DND-41 (cell line): ENCODE results near the gene ONECUT1.

Experiments
- ATAC-seq: fragments of 200-7000 bp; cut with Tn5 transposase; 3 replicates; pipeline ENCODE4 v1.9.1; 2021; ENCODE audit warnings: low read depth; ENCODE audit not compliant: insufficient read depth
- DNase-seq: peaks from one replicate; pipeline ENCODE4 v3.0.0-alpha.2; 2020
- H2AFZ ChIP-seq: 2 replicates; pipeline ENCODE4 v1.6.0; 2012; ENCODE audit warnings: low read depth, low read length
- H3K27ac ChIP-seq: 2 replicates; pipeline ENCODE4 v1.5.1; 2012; ENCODE audit warnings: low read length, inconsistent platforms
- H3K27me3 ChIP-seq: fragments of 200-600 bp; sonication (generic); 2 replicates; pipeline ENCODE4 v1.6.0; 2012; ENCODE audit warnings: low read length, mild to moderate bottlenecking, inconsistent platforms; ENCODE audit not compliant: insufficient read depth, poor library complexity
- H3K36me3 ChIP-seq: 2 replicates; pipeline ENCODE4 v1.5.1; 2012; ENCODE audit warnings: low read length, inconsistent platforms; ENCODE audit not compliant: insufficient read depth
- H3K4me1 ChIP-seq: 2 replicates; pipeline ENCODE4 v1.5.1; 2012; ENCODE audit warnings: mild to moderate bottlenecking, low read length; ENCODE audit not compliant: insufficient read depth
- H3K4me2 ChIP-seq: 2 replicates; pipeline ENCODE4 v1.6.0; 2012; ENCODE audit warnings: mild to moderate bottlenecking, moderate library complexity, low read length, inconsistent platforms; ENCODE audit not compliant: insufficient read depth
- H3K4me3 ChIP-seq, 2 experiments: fragments of 200-600 bp in 1 of 2; shearing (Covaris generic) in 1 of 2; 2 replicates each; pipeline ENCODE4 v1.5.1; 2012 to 2016; ENCODE audit warnings: inconsistent platforms in 2 of 2, low read length in 2 of 2, mild to moderate bottlenecking in 2 of 2, low read depth in 1 of 2, moderate library complexity in 1 of 2
- H3K79me2 ChIP-seq: 2 replicates; pipeline ENCODE4 v1.6.0; 2012; ENCODE audit warnings: low read length, inconsistent platforms; ENCODE audit not compliant: insufficient read depth
- H3K9ac ChIP-seq: 2 replicates; pipeline ENCODE4 v1.6.0; 2012; ENCODE audit warnings: low read depth, mild to moderate bottlenecking, inconsistent platforms, low read length, moderate library complexity
- H3K9me3 ChIP-seq: 2 replicates; pipeline ENCODE4 v1.5.1; 2012; ENCODE audit warnings: low read length, moderate library complexity, mild to moderate bottlenecking, inconsistent platforms; ENCODE audit not compliant: insufficient read depth, severe bottlenecking
- H4K20me1 ChIP-seq: 2 replicates; pipeline ENCODE4 v1.6.0; 2012; ENCODE audit warnings: low read length; ENCODE audit not compliant: insufficient read depth
- CTCF ChIP-seq: IDR thresholded peaks from 2 replicates; pipeline ENCODE4 v1.5.1; 2012; ENCODE audit warnings: borderline replicate concordance, low read length, moderate library complexity, mild to moderate bottlenecking; ENCODE audit not compliant: poor library complexity, severe bottlenecking; ENCODE audit errors: extremely low read depth
- EZH2 ChIP-seq: IDR thresholded peaks from 3 replicates; pipeline ENCODE4 v1.6.1; 2012; ENCODE audit warnings: borderline replicate concordance, low read depth, mild to moderate bottlenecking, moderate library complexity, low read length, inconsistent platforms; ENCODE audit not compliant: severe bottlenecking

Gene ONECUT1

GRCh38 chr15:52790941-52791751 is 1.0 kb upstream of the ONECUT1 start:
- no peaks in the 10 kb centered on the region for H3K36me3 ChIP-seq
- no peaks in the 10 kb centered on the region for H3K79me2 ChIP-seq
- DNase-seq (no peak), ATAC-seq (no peak)
- H3K9me3 ChIP-seq = peaks cover 2% of the 10 kb centered on the region
- H3K4me3 ChIP-seq = no peak overlapping the region
- no peaks in the 10 kb centered on the region for H4K20me1 ChIP-seq
- H3K4me2 ChIP-seq = no peak overlapping the region
- H3K9ac ChIP-seq = no peak overlapping the region; the same call in 1 of the 2 replicates
- no peaks in the 10 kb centered on the region for H3K27me3 ChIP-seq
- H3K4me1 ChIP-seq = peaks cover 13% of the 10 kb centered on the region
- H2AFZ ChIP-seq = 0 out of 2 replicates have a peak overlapping the region, but pooled peaks have one; percentile 95
- TF ChIP-seq EZH2 = no peak
- TF ChIP-seq CTCF = no peak
- no peak overlapping the region for H3K27ac ChIP-seq

- peak overlapping the region; percentile 90 for H3K4me2 ChIP-seq
- H3K4me3 ChIP-seq = peak overlapping the region; percentile 27 to 57; a peak in 3 of 4 replicates
- no peaks in the 10 kb centered on the region for H3K36me3 ChIP-seq
- H3K9ac ChIP-seq = peak overlapping the region; percentile 62
- H3K27ac ChIP-seq = peak overlapping the region; percentile 29; the same call in 1 of the 2 replicates
- H4K20me1 ChIP-seq = no peaks in the 10 kb centered on the region
- DNase-seq = peak; percentile 19
- peak; percentile 62 for ATAC-seq
- no peak for TF ChIP-seq EZH2
- no peak for TF ChIP-seq CTCF
- H3K27me3 ChIP-seq = no peaks in the 10 kb centered on the region
- peaks cover 13% of the 10 kb centered on the region for H3K4me1 ChIP-seq
- H3K79me2 ChIP-seq = no peaks in the 10 kb centered on the region
- peaks cover 2% of the 10 kb centered on the region for H3K9me3 ChIP-seq
- peak overlapping the region; percentile 95 for H2AFZ ChIP-seq
These were observed 451 bp downstream of the ONECUT1 start for GRCh38 chr15:52789601-52790168.

GRCh38 chr15:52789008-52789600 is 1.0 kb downstream of the ONECUT1 start:
- DNase-seq = no peak
- H3K4me2 ChIP-seq = peak overlapping the region; percentile 90
- no peak overlapping the region for H3K27ac ChIP-seq
- H3K4me3 ChIP-seq = peak overlapping the region in 1 of 2 experiments; percentile 57; a peak in 2 of 4 replicates
- no peaks in the 10 kb centered on the region for H3K36me3 ChIP-seq
- no peak for TF ChIP-seq EZH2
- TF ChIP-seq CTCF = no peak
- no peaks in the 10 kb centered on the region for H3K27me3 ChIP-seq
- H3K9ac ChIP-seq = peak overlapping the region; percentile 62; the same call in 1 of the 2 replicates
- no peaks in the 10 kb centered on the region for H4K20me1 ChIP-seq
- peaks cover 13% of the 10 kb centered on the region for H3K4me1 ChIP-seq
- ATAC-seq = no peak
- H2AFZ ChIP-seq = no peak overlapping the region
- H3K79me2 ChIP-seq = no peaks in the 10 kb centered on the region
- H3K9me3 ChIP-seq = peaks cover 2% of the 10 kb centered on the region
